ENCODE data around the gene ABCC2. TPM values are rescaled to one million over a fixed set of nuclear protein-coding genes. Genes with fewer than 3 reads are reported as not detected.

The ABCC2 gene
- polyA plus RNA-seq, 1 donor from 2014 or later: 2.0 TPM

- H3K36me3 ChIP-seq (ENCODE audit: insufficient read depth, low read length): peaks cover 7% of the 10 kb centered on the region
- no peak overlapping the region for H3K4me2 ChIP-seq (ENCODE audit: low read length)
- no peaks in the 10 kb centered on the region for H3K9me3 ChIP-seq (ENCODE audit: low read length)
- H3K27me3 ChIP-seq (ENCODE audit: insufficient read depth, low read depth, low read length): no peaks in the 10 kb centered on the region
- H3K4me3 ChIP-seq (ENCODE audit: low read length): no peak overlapping the region
- no peaks in the 10 kb centered on the region for H3K79me2 ChIP-seq (replicated peaks; ENCODE audit: insufficient read depth, low read length)
- no peaks in the 10 kb centered on the region for H3F3A ChIP-seq (ENCODE audit: insufficient read depth, low read length, poor library complexity, severe bottlenecking)
- no peaks in the 10 kb centered on the region for H4K20me1 ChIP-seq (ENCODE audit: insufficient read depth)
- H2AFZ ChIP-seq (ENCODE audit: low read depth, low read length): no peak overlapping the region
- no peaks in the 10 kb centered on the region for H3K9me2 ChIP-seq (ENCODE audit: insufficient read depth, low read length)
- TF ChIP-seq REST (IDR thresholded peaks at IDR 0.05; ENCODE audit: borderline replicate concordance) (no peak), TAF1 (IDR thresholded peaks at IDR 0.05; ENCODE audit: low read depth) (no peak), SMC3 (conservative IDR thresholded peaks at IDR 0.05; ENCODE audit: poor library complexity) (no peak), RAD21 (conservative IDR thresholded peaks at IDR 0.05) (no peak), POLR2AphosphoS5 (IDR thresholded peaks at IDR 0.05) (no peak), EZH2 (IDR thresholded peaks at IDR 0.05; ENCODE audit: borderline replicate concordance, insufficient read depth, low read length, poor library complexity, severe bottlenecking) (no peak), CTCF (IDR thresholded peaks at IDR 0.05; ENCODE audit: poor library complexity, severe bottlenecking) (no peak), EP300 (conservative IDR thresholded peaks at IDR 0.05; ENCODE audit: poor library complexity, severe bottlenecking) (no peak), MXI1 (conservative IDR thresholded peaks at IDR 0.05; ENCODE audit: poor library complexity, severe bottlenecking) (no peak)
- H3K27ac ChIP-seq (ENCODE audit: low read length): no peak overlapping the region
- H3K9ac ChIP-seq (ENCODE audit: low read length): no peak overlapping the region
These were observed 42.2 kb upstream of the ABCC2 start for GRCh38 chr10:99740260-99740659.

- Histone ChIP-seq H3K9ac (ENCODE audit: low read length) (no peak overlapping the region), H3K36me3 (ENCODE audit: insufficient read depth, low read length) (peaks cover 7% of the 10 kb centered on the region), H3F3A (ENCODE audit: insufficient read depth, low read length, poor library complexity, severe bottlenecking) (no peaks in the 10 kb centered on the region), H3K27me3 (ENCODE audit: insufficient read depth, low read depth, low read length) (no peaks in the 10 kb centered on the region), H3K4me3 (ENCODE audit: low read length) (no peak overlapping the region), H4K20me1 (ENCODE audit: insufficient read depth) (no peaks in the 10 kb centered on the region), H3K9me2 (ENCODE audit: insufficient read depth, low read length) (no peaks in the 10 kb centered on the region), H3K27ac (ENCODE audit: low read length) (no peak overlapping the region), H3K9me3 (ENCODE audit: low read length) (no peaks in the 10 kb centered on the region), H3K79me2 (replicated peaks; ENCODE audit: insufficient read depth, low read length) (no peaks in the 10 kb centered on the region), H3K4me2 (ENCODE audit: low read length) (no peak overlapping the region), H2AFZ (ENCODE audit: low read depth, low read length) (no peak overlapping the region)
- no peak for TF ChIP-seq MXI1 (conservative IDR thresholded peaks at IDR 0.05; ENCODE audit: poor library complexity, severe bottlenecking)
- no peak for TF ChIP-seq SMC3 (conservative IDR thresholded peaks at IDR 0.05; ENCODE audit: poor library complexity)
- no peak for TF ChIP-seq RAD21 (conservative IDR thresholded peaks at IDR 0.05)
- no peak for TF ChIP-seq POLR2AphosphoS5 (IDR thresholded peaks at IDR 0.05)
- TF ChIP-seq REST (IDR thresholded peaks at IDR 0.05; ENCODE audit: borderline replicate concordance): no peak
These were observed 41.4 kb upstream of the ABCC2 start for GRCh38 chr10:99740933-99741559.
